HL-60 (cell line): Measurements from ENCODE around the gene ZNF236.

Experiments used
- DNase-seq, 2 experiments: peaks; one replicate each; pipeline ENCODE4 v3.0.0-alpha.2; 2010 to 2020; ENCODE audit warnings: low read depth in 1 of 2, low spot score in 1 of 2
- H3K27ac ChIP-seq: fragments of 250-450 bp; sonication (Bioruptor Pico); replicated peaks from 2 replicates; pipeline ENCODE4 v1.5.1; 2020; ENCODE audit warnings: mild to moderate bottlenecking, moderate library complexity
- H3K27me3 ChIP-seq: fragments of 250-450 bp; sonication (Bioruptor Pico); 2 replicates; pipeline ENCODE4 v1.5.1; 2021; ENCODE audit warnings: mild to moderate bottlenecking, moderate library complexity; ENCODE audit not compliant: insufficient read depth, poor library complexity, severe bottlenecking
- H3K4me3 ChIP-seq: replicated peaks from 2 replicates; pipeline ENCODE4 v1.5.1; 2011; ENCODE audit warnings: mild to moderate bottlenecking, control low read depth, low read length; ENCODE audit not compliant: insufficient read depth
- CTCF ChIP-seq: IDR thresholded peaks from one replicate; pipeline ENCODE4 v1.5.1; 2011; ENCODE audit warnings: low read length, control low read depth, inconsistent platforms; ENCODE audit not compliant: insufficient read depth
- GABPA ChIP-seq: IDR thresholded peaks from 2 replicates; pipeline ENCODE4 v1.6.1; 2012; ENCODE audit warnings: low read depth
- POLR2AphosphoS5 ChIP-seq: IDR thresholded peaks from 2 replicates; pipeline ENCODE4 v1.6.1; 2012; ENCODE audit warnings: low read depth
- SPI1 ChIP-seq: IDR thresholded peaks from 2 replicates; pipeline ENCODE4 v1.6.1; 2012; ENCODE audit warnings: low read depth, mild to moderate bottlenecking, borderline replicate concordance
- TF ChIP-seq, protein P1 (sequence below): IDR thresholded peaks from 2 replicates; pipeline ENCODE4 v1.6.1; 2012; ENCODE audit warnings: low read depth; ENCODE audit not compliant: insufficient replicate concordance

ZNF236 gene

GRCh38 chr18:76903386-76903785 is 81.0 kb downstream of the ZNF236 start:
- TF ChIP-seq SPI1 (no peak), CTCF (no peak), GABPA (no peak), POLR2AphosphoS5 (no peak)
- TF ChIP-seq, protein P1, sequence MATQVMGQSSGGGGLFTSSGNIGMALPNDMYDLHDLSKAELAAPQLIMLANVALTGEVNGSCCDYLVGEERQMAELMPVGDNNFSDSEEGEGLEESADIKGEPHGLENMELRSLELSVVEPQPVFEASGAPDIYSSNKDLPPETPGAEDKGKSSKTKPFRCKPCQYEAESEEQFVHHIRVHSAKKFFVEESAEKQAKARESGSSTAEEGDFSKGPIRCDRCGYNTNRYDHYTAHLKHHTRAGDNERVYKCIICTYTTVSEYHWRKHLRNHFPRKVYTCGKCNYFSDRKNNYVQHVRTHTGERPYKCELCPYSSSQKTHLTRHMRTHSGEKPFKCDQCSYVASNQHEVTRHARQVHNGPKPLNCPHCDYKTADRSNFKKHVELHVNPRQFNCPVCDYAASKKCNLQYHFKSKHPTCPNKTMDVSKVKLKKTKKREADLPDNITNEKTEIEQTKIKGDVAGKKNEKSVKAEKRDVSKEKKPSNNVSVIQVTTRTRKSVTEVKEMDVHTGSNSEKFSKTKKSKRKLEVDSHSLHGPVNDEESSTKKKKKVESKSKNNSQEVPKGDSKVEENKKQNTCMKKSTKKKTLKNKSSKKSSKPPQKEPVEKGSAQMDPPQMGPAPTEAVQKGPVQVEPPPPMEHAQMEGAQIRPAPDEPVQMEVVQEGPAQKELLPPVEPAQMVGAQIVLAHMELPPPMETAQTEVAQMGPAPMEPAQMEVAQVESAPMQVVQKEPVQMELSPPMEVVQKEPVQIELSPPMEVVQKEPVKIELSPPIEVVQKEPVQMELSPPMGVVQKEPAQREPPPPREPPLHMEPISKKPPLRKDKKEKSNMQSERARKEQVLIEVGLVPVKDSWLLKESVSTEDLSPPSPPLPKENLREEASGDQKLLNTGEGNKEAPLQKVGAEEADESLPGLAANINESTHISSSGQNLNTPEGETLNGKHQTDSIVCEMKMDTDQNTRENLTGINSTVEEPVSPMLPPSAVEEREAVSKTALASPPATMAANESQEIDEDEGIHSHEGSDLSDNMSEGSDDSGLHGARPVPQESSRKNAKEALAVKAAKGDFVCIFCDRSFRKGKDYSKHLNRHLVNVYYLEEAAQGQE: no peak
- DNase-seq: no peak
- H3K4me3 ChIP-seq: no peak overlapping the region
- no peaks in the 10 kb centered on the region for H3K27me3 ChIP-seq
- no peak overlapping the region for H3K27ac ChIP-seq

- H3K4me3 ChIP-seq: no peak overlapping the region
- no peaks in the 10 kb centered on the region for H3K27me3 ChIP-seq
- no peak overlapping the region for H3K27ac ChIP-seq
- TF ChIP-seq CTCF: no peak
- TF ChIP-seq POLR2AphosphoS5: no peak
- TF ChIP-seq SPI1: no peak
- TF ChIP-seq GABPA: no peak
- TF ChIP-seq, protein P1: no peak
- no peak for DNase-seq
Observed at GRCh38 chr18:76905821-76906220, 83.5 kb downstream of the ZNF236 start.

DNA sequence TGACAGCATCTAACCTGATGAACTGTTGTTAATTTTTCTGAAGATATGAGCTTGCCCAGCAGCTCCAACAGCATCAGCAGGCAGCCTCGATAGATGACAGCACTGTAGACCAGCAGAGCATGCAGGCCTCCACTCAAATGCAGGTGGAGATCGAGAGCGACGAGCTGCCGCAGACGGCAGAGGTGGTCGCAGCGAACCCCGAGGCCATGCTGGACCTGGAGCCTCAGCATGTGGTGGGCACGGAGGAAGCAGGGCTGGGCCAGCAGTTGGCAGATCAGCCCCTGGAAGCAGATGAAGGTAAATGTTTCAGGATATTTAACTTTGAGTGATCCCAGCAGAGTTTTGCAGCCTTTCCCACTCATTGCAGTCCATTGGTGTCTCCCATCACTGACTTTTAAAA is 85.9 kb downstream of the ZNF236 start:
- no peaks in the 10 kb centered on the region for H3K27me3 ChIP-seq
- DNase-seq: no peak
- TF ChIP-seq CTCF (no peak), GABPA (no peak), SPI1 (no peak), POLR2AphosphoS5 (no peak)
- TF ChIP-seq, protein P1: no peak
- H3K27ac ChIP-seq: no peak overlapping the region
- no peak overlapping the region for H3K4me3 ChIP-seq
